Smooth muscle cell of the brain vasculature (primary cell): ENCODE data around the gene P3R3URF.

Source experiments
- DNase-seq: peaks from one replicate; pipeline ENCODE4 v3.0.0-alpha.2; 2012; ENCODE audit warnings: low read depth, low spot score

The P3R3URF gene

DNA sequence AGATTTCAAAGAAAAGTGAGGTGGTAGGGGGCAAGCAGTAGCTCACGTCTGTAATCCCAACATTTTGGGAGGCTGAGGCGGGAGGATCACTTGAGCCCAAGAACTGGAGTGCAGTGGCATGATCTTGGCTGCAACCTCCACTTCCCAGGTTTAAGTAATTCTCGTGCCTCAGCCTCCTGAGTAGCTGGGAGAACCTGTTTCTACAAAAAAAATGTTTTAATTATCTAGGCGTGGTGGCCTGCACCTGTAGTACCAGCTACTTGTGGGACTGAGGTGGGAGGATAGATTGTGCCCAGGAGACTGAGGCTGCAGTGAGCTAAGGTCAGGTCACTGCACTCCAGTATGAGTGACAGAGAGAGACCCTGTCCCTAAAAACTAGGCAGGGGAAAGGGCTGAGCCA lies 4.0 kb downstream of the P3R3URF start:
- DNase-seq = no peak

DNA sequence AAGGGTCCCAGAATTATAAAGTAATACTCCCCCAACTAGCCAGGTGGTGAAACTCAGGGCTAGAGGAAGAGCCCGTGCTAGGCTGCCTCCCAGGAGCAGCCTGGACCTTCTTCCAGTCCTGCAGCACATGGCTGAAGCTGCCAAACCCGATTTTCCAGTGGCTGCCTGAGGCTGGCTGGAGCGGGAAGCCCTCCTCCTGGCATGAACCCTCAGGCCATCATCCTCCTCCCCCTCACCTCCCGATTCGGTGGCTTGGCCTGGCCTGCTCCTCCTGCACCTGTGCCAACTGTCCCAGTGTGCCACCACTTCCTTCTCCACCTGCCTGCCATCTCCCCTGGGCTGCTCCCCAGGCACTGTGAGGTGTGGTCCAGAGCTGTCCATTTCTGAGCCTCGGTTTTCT lies 4.4 kb downstream of the P3R3URF start:
- DNase-seq = no peak

- no peak for DNase-seq
These were observed 4.9 kb downstream of the P3R3URF start for GRCh38 chr1:46171351-46171750.

- DNase-seq = no peak
These were observed 6.4 kb downstream of the P3R3URF start for GRCh38 chr1:46169811-46170454.

GRCh38 chr1:46168477-46168876 lies 7.8 kb downstream of the P3R3URF start:
- no peak for DNase-seq

DNA sequence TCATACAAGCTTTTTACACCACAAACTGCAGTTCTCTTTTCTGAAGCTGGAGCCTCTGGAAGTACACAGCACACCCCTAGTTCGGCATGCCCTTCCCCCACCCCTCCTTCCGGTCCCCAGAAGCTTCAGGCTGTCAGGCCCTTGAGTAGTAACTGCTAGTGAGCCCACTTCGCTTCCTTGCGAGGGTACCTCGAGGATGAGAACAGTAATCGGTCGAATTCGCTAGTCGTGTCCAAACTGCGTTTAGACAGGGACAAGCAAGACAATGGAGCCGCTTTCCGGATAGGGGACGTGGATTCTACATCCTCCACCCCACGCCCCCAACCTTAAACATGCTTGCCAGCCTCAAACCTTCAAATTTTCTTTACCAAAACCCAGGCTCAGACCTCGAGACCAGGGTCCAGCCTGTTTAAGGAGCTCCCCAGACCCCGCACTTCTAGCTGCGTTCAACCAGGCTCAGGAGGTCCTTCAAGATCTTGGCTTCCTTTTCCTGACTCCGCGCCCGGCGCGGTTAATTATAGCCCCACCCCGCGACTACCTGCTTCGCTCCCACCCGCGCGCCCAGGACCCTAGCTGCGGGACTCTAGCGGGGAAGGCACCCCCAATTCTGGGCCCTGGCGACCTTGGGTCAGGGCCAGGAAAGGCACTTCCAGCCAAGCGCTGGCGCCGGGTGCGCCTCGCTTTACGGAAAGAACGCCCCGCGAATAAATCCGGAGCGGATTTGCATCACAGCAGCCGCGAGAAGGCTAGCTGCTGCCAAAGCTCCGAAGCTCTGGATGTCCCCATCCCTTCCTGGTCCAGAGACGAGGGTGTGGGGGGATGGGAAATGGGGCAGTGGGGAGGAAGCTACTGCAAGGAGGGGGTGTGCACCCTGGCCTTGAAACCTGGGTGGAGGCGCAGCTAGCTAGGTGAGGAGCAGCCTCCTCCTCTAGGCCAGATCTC lies 9.5 kb downstream of the P3R3URF start:
- DNase-seq = no peak

DNA sequence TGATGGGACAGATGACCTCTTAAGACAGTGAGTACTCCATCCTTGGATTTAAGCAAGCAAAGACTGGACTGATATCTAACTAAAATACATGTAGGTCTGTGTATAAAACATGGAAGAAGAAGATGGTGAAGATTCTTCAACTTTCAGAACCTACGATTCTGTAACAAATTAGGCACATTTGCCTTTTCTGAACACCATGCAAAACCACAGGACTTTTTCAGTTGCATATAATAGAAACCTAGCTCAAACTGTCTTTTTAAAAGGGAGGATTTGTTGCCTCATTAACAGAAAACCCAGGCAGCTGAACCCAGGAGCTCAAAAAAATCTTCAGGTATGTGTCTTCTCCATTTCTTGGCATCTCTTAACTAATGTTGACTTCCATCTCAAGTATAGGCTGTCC lies 16.1 kb downstream of the P3R3URF start:
- DNase-seq = no peak

DNA sequence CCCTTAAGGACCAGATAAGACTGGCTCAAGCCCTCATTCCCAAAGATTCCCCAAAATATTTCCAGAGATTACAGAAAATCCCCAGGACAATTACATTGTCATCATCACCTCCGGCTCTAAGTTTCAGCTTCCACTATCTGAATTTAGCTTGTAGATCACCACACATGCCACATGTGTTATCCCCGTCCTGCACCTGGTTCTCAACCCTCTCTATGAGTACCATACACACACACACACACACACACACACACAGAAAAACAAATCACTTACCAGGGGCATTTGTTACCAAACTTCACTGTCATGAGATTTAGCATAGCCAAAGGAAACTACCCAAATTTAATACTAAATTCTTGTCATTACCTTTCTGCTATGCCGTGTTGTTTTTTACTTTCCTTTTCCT lies 16.8 kb downstream of the P3R3URF start:
- no peak for DNase-seq

- no peak for DNase-seq
These were observed 17.7 kb downstream of the P3R3URF start for GRCh38 chr1:46158312-46159281.

DNA sequence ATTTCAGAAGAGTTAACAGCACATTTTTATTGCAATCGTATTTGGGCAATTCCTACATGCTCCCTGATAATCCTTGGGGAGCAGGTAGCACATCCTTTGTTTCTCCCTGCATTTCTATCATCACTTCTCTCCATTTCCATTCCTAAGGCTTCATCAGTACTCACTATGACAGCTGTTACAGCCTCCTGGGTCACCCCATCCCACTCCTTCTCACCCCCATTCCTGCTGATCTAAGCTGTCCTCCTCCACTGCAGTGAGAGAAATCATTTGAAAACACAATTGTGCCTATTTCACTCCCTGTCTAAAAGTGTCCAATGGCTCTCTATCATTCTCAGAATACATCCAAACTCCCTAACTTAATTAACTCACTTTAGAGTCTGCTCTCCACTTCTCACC lies 18.4 kb downstream of the P3R3URF start:
- DNase-seq = no peak

DNA sequence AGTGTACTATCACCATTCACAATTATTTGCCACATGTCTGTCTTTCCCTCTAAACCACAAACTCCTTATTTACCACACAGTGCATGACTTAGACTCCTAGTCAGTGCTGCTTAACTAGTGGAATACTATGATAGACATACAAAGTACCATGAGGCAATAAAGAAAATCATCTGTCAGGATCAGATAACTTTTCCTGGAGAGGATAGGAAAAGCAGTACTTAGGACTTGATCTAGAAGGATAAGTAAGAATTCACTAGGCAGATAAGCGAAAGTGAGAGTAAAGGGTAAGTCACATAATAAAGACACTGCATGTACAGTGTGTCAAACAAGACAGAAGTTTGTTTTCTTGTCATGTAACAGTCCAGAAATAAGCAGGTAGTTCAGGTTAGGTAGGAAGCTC lies 22.6 kb downstream of the P3R3URF start:
- DNase-seq = no peak

GRCh38 chr1:46153228-46153627 lies 23.1 kb downstream of the P3R3URF start:
- DNase-seq = no peak

DNA sequence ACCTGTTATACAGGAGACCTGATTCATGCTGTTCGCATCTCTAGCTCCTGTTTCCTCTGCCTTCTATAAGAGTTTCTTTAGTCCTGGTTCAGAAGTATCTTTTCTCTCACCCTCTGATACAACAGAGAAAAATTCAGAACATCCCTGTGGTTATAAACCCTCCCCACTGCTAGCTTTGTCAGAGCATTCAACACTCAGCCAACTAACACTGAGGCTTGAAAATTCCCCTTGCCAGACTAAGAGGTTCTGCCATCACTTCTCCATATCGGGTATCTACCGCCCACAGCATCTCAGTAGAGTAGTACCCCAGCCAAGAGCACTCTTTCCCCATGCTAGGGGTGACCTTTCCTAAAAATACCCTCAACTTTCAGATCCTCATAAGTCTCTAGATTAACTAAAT lies 24.3 kb downstream of the P3R3URF start:
- no peak for DNase-seq

DNA sequence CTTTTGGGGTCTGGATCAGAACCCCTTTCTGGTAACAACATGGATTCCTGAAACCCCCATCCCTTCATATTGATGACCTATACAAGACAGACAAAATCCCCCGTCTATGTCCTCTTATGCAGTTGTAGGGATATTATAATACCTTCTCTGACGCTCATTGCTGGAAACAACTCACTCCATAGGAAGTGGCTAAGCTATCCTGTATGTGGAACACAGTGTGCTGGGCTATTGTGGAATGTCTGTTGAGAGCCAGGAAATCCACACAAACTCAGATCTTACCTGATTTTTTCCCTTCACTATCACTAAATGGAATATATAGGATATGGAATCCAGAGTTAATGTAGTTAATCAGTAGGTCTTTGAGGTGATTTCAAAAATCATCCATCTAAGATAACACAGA lies 26.2 kb downstream of the P3R3URF start:
- DNase-seq = no peak

GRCh38 chr1:46148318-46148717 lies 28.0 kb downstream of the P3R3URF start:
- no peak for DNase-seq

- peak; percentile 79 for DNase-seq
These were observed 38.4 kb downstream of the P3R3URF start for GRCh38 chr1:46137916-46138315.

DNA sequence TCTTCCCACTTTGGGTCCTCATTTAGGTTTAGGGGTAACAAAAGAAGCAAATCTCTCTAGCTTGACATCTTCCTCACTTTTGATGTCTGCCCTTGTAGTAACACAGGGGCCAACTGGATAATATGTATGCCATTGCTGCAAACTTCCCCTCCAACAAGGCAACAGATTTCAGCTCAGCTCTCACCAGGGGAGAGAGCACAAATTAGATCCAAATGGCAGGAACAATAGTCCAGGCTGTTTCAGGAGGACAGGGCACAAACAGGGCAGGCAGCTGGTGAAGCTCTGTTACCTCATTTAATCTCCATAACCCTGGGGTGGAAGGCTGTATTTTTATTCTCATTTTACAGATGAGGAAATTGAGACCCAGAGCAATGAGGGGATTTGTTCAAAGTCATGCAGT lies 39.6 kb downstream of the P3R3URF start:
- no peak for DNase-seq

DNA sequence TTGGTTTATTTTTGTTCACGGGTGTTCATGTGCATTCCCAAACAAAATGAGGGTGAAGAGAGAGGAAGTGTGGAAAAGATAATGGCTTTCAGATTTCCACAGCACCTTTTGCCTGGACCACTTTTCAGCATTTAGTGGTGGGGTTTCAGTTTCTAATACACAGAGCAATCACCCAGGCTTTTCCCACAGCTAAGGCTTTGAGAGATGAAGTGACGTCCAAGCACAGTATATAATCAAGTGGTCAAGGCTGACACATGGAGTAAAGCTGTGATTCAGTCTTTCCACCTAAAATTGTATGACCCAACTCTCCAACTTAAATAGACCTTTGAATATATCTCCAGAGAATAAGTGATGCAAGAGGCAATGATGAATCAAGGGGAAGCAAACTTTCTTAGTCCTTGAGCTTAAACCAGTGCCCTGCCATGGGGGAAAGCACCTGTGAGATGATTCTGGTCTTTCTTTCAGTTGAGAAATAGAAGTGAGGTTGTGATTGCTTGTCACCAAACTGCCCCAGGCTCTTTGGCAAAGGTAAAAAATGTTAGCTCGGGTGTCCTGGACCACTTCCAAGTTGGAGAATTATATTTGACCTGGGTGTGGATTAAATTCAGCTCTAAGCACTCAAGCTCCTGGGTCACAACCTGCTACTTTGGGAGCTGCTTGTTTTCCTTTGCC lies 41.5 kb downstream of the P3R3URF start:
- no peak for DNase-seq

DNA sequence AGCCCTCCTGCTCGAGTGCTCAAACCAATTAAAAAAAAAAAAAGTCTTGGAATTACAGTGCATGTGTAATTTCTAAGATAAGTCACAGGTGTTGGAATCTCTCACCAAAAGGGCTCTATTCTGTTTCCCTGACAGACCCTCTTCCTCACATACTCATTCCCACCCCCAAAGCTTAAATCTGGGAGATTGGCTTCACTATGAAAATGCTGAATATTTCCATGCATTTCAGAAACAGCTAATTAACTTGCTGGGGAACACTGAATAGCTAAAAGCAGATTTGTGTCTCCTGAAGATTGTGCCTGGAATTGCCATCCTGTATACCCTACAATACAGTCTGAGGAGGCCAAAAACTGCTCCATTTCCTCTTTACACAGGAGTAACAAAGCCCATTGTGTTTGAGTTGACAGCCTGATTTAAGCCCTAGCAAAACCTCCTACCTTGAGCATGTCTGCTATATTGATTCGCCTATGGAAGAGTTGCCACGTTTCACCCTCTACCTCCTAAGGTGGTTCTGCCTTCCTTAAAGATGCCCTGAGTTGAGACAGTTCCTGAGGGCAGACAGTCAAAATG lies 42.4 kb downstream of the P3R3URF start:
- DNase-seq = no peak

DNA sequence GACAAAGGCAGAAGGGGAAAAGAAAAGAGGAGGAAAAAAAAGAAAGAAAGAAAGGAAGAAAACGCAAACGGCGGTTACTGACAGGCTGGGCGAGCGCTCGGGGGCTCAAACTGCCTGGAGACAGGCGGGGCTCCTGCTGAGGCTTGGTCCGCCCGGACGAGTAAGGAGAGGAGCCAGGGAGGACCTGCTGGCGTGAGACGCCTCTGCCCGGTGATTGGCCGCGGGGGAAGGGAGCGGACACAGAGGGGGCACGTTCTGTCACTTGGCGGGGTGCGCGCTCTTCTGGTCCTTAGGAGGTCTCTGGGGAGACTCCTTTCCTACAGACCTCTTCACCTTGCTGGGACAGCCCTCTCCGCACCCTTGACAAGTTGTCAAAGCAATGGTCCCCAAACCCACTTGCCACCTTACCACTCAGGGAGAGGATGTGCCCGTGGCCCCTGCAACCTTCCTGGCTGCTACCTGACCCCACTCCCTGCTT lies 43.1 kb downstream of the P3R3URF start:
- no peak for DNase-seq
